Smooth muscle cell (in vitro differentiated cells): Measurements from ENCODE around the gene CCDC85B. TPM values are rescaled to one million over a fixed set of nuclear protein-coding genes. Genes with fewer than 3 reads are reported as not detected.

Experiments
- DNase-seq: peaks from one replicate; lab custom pipeline; 2025; ENCODE audit not compliant: unreplicated experiment; lab: John Stamatoyannopoulos, UW
- H2AFZ ChIP-seq: fragments of 200-600 bp; sonication (generic); 2 replicates; pipeline ENCODE4 v1.6.0; 2016; ENCODE audit warnings: antibody characterized with exemption, low read depth, mild to moderate bottlenecking
- H3F3A ChIP-seq: fragments of 200-600 bp; sonication (generic); 2 replicates; pipeline ENCODE4 v1.6.0; 2017; ENCODE audit warnings: antibody characterized with exemption, low read depth
- H3K27ac ChIP-seq: fragments of 200-600 bp; sonication (generic); 2 replicates; pipeline ENCODE4 v1.5.1; 2016; ENCODE audit warnings: low read depth, mild to moderate bottlenecking
- H3K27me3 ChIP-seq: fragments of 200-600 bp; sonication (generic); 2 replicates; pipeline ENCODE4 v1.6.1; 2016; ENCODE audit warnings: low read depth, mild to moderate bottlenecking
- H3K36me3 ChIP-seq: fragments of 200-600 bp; sonication (generic); 2 replicates; pipeline ENCODE4 v1.5.1; 2016; ENCODE audit warnings: low read depth
- H3K4me1 ChIP-seq: fragments of 200-600 bp; sonication (generic); 2 replicates; pipeline ENCODE4 v1.5.1; 2016; ENCODE audit warnings: low read depth
- H3K4me2 ChIP-seq: fragments of 200-600 bp; sonication (generic); 2 replicates; pipeline ENCODE4 v1.6.0; 2016; ENCODE audit warnings: mild to moderate bottlenecking
- H3K4me3 ChIP-seq: fragments of 200-600 bp; sonication (generic); 2 replicates; pipeline ENCODE4 v1.5.1; 2016; ENCODE audit warnings: mild to moderate bottlenecking
- H3K79me2 ChIP-seq: fragments of 200-600 bp; sonication (generic); 2 replicates; pipeline ENCODE4 v1.6.0; 2016; ENCODE audit warnings: low read depth, mild to moderate bottlenecking
- H3K9ac ChIP-seq: fragments of 200-600 bp; sonication (generic); 2 replicates; pipeline ENCODE4 v1.6.0; 2016; ENCODE audit warnings: low read depth
- H3K9me3 ChIP-seq: fragments of 200-600 bp; sonication (generic); replicated peaks from 2 replicates; pipeline ENCODE4 v1.5.1; 2016; ENCODE audit warnings: low read depth
- H4K20me1 ChIP-seq: fragments of 200-600 bp; sonication (generic); 2 replicates; pipeline ENCODE4 v1.6.0; 2016; ENCODE audit warnings: low read depth
- whole genome bisulfite sequencing: methylation state at CpG from one replicate; pipeline ENCODE4 v1.1.7; 2016; ENCODE audit warnings: low lambda C conversion rate; 5-methylcytosine and 5-hydroxymethylcytosine counted together
- polyA plus RNA-seq: library from polyadenylated mRNA; unstranded; fragments of >200 nt; fragmentation: Nextera tagmentation; extraction: Ambion mirVana; gene quantifications from 2 replicates; pipeline ENCODE4 v1.2.1, GENCODE V29; 2016
- total RNA-seq: library from RNA; depleted of rRNA; stranded (reverse); fragments of >200 nt; gene quantifications from 2 replicates; pipeline ENCODE4 v1.2.3, GENCODE V29; 2014
- TF ChIP-seq, protein P1 (sequence below): fragments of 200-600 bp; sonication (generic); IDR thresholded peaks from 2 replicates; pipeline ENCODE4 v1.5.1; 2017; ENCODE audit warnings: borderline replicate concordance, mild to moderate bottlenecking, antibody characterized with exemption; ENCODE audit not compliant: insufficient read depth, poor library complexity, severe bottlenecking

Gene CCDC85B
- total and polyA plus RNA-seq, 2 experiments from 2014 or later: 19.5 to 55.7 TPM

DNA sequence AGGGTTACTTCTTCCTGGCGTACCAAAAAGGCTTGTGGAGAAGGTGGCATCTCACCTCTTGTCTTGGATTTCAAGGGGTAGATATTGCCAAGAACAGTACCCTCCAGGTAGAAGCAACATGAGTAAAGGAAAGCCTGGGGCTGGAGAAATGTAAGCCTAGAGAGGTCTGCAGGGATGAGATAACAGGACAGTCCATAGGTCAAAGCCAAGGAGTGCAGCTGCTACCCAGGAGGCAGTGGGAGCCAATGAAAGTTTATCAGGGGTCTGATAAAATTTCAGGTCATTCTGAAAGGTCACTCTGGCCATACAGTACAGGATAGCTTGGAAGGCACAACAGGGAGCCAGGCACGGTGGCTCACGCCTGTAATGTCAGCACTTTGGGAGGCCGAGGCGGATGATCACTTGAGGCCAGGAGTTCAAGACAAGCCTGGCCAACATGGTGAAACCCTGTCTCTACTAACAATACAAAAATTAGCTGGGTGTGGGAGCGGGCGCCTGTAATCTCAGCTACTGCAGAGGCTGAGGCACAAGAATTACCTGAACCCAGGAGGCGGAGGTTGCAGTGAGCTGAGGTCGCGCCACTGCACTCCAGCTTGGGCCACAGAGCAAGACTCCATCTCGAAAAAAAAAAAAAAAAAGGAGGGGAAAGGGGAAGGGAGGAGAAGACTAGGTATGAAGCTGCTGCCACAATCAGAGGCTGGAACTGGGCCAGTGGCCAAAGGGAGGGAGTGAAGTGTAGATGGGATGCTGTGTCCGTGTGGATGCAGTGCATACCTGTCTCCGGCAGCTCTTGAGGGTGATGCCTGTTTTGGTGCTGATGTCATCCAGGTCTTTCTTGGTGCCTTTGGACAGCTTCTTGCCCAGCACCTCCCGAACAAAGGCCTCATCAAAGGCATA is 3.4 kb upstream of the CCDC85B start:
- Histone ChIP-seq H3F3A (peaks cover 16% of the 10 kb centered on the region), H3K4me3 (peak overlapping the region; percentile 77), H3K4me1 (peaks cover 21% of the 10 kb centered on the region), H3K4me2 (peak overlapping the region; percentile 91), H3K27ac (peak overlapping the region; percentile 89), H3K27me3 (no peaks in the 10 kb centered on the region), H4K20me1 (peaks cover 20% of the 10 kb centered on the region), H3K9me3 (no peaks in the 10 kb centered on the region), H3K9ac (peak overlapping the region; percentile 73), H2AFZ (no peak overlapping the region), H3K79me2 (peaks cover 22% of the 10 kb centered on the region), H3K36me3 (no peaks in the 10 kb centered on the region)
- TF ChIP-seq, protein P1, sequence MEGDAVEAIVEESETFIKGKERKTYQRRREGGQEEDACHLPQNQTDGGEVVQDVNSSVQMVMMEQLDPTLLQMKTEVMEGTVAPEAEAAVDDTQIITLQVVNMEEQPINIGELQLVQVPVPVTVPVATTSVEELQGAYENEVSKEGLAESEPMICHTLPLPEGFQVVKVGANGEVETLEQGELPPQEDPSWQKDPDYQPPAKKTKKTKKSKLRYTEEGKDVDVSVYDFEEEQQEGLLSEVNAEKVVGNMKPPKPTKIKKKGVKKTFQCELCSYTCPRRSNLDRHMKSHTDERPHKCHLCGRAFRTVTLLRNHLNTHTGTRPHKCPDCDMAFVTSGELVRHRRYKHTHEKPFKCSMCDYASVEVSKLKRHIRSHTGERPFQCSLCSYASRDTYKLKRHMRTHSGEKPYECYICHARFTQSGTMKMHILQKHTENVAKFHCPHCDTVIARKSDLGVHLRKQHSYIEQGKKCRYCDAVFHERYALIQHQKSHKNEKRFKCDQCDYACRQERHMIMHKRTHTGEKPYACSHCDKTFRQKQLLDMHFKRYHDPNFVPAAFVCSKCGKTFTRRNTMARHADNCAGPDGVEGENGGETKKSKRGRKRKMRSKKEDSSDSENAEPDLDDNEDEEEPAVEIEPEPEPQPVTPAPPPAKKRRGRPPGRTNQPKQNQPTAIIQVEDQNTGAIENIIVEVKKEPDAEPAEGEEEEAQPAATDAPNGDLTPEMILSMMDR: no peak
- 90% methylated on average over 14 of the region's 14 CpGs for WGBS
- DNase-seq: no peak

DNA sequence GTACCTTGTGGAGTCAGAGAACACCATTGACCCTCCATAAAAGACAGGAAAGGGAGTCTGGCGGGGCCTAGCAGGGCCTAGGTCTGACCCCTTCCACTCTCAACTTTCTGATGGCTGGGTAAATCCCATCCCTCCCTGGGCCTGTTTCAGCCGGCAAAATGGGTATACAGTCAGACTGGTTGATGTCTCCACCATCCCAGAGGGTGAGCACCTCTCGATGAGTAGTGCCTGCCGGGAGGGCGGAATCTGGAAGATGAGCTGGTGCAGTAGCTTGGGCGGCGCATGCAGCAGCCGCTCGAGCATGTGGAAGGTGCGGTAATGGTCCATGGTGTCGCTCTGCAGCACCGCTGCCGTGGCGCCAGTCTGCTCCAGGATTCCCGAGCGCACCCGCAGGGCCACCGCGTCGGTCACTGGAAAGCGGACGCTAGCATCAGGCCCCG is 2.7 kb upstream of the CCDC85B start:
- no peaks in the 10 kb centered on the region for H3K9me3 ChIP-seq
- H3K4me1 ChIP-seq: peaks cover 22% of the 10 kb centered on the region
- TF ChIP-seq, protein P1: no peak

DNA sequence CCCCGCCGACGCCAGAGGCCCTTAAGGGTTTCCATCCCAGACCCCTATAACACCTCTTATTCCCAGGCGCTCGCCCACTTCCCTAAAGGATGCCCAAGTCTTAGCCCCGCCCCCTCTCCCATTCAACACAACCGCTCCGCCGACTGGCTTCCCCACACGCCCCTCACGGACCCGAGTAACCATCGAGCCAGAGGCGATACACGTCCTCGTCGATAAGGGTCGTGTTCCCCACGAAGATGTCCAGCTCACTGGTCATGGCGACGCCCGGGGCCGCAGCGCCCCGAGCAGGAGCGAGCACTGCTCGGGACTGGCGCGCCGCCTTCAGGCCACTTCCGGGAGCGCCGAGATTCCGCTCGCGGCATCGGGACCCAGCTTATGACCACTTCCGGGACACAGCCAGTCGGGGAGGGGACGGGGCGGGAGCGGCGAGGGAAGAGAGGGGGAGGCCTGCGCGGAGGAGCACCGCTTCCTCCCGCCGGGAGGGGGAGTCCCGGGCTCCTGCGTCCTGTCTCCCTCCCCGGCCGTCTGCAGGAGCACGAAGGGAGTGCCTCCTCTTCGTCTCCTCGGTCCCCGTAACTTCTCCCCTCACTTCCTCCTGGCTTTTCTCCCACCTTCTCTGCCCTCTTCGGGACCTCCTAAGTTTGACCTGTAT is 2.2 kb upstream of the CCDC85B start, which contains the start of gene FIBP:
Gene FIBP (minus strand): TSS at position 309 of the 652 bp plus-strand sequence. CDS start 53 bp downstream, at position 256.
- H3K4me1 ChIP-seq: peaks cover 22% of the 10 kb centered on the region
- H2AFZ ChIP-seq: peak within 1 kb of the TSS; percentile 79
- peak within 1 kb of the TSS; percentile 78 for H3K9ac ChIP-seq
- H3K36me3 ChIP-seq: no peaks in the 10 kb centered on the region
- H3K27me3 ChIP-seq: no peaks in the 10 kb centered on the region
- peak; percentile 95 for DNase-seq
- TF ChIP-seq, protein P1: peak; percentile 75
- H3K9me3 ChIP-seq: no peaks in the 10 kb centered on the region
- H4K20me1 ChIP-seq: peaks cover 32% of the 10 kb centered on the region
- H3K4me3 ChIP-seq: peak within 1 kb of the TSS; percentile 77
- H3F3A ChIP-seq: peaks cover 16% of the 10 kb centered on the region
- peak within 1 kb of the TSS; percentile 91 for H3K4me2 ChIP-seq
- under 1% methylated on average over 42 of the region's 57 CpGs for WGBS
- peaks cover 31% of the 10 kb centered on the region for H3K79me2 ChIP-seq
- peak within 1 kb of the TSS; percentile 89 for H3K27ac ChIP-seq

More for the DNA sequence above, 2.7 kb upstream of the CCDC85B start:
- Histone ChIP-seq H4K20me1 (peaks cover 27% of the 10 kb centered on the region), H3F3A (peaks cover 16% of the 10 kb centered on the region), H3K9ac (peak overlapping the region; percentile 73), H3K36me3 (no peaks in the 10 kb centered on the region), H2AFZ (peak overlapping the region; percentile 79), H3K79me2 (peaks cover 25% of the 10 kb centered on the region), H3K4me3 (peak overlapping the region; percentile 77), H3K4me2 (peak overlapping the region; percentile 91), H3K27ac (peak overlapping the region; percentile 89), H3K27me3 (no peaks in the 10 kb centered on the region)
- 5% methylated on average over 14 of the region's 23 CpGs for WGBS
- DNase-seq: no peak
